Dendritic cell treated with granulocyte-macrophage colony-stimulating factor and Interleukin-4, amounts not matched to agents 40 ng/mL and 50 ng/mL, for 4 days (primary cell): ENCODE measurements around the gene DTWD1.

Experiments
- H3K27ac Mint-ChIP-seq: one replicate; pipeline ENCODE4 v1.8.0; 2022; ENCODE audit warnings: mild to moderate bottlenecking, mixed read lengths
- H3K27me3 Mint-ChIP-seq: one replicate; pipeline ENCODE4 v1.8.0; 2022; ENCODE audit warnings: mild to moderate bottlenecking, mixed read lengths
- H3K36me3 Mint-ChIP-seq: one replicate; pipeline ENCODE4 v1.8.0; 2022; ENCODE audit warnings: low read depth, mixed read lengths
- H3K4me1 Mint-ChIP-seq: one replicate; pipeline ENCODE4 v1.8.0; 2022; ENCODE audit warnings: low read depth, mixed read lengths
- H3K4me3 Mint-ChIP-seq: one replicate; pipeline ENCODE4 v1.8.0; 2022; ENCODE audit warnings: mild to moderate bottlenecking, moderate library complexity, mixed read lengths
- H3K9me3 Mint-ChIP-seq: one replicate; pipeline ENCODE4 v1.8.0; 2022; ENCODE audit warnings: mixed read lengths
- intact Hi-C: fragments of 100-400 bp; cut with micrococcal nuclease; formaldehyde crosslinking; loops from one replicate; pipeline ENCODE4 v1.15.0; 2022

The DTWD1 gene

GRCh38 chr15:49622561-49622960 lies 1.7 kb downstream of the DTWD1 start:
- no peak overlapping the region for H3K27ac Mint-ChIP-seq
- H3K9me3 Mint-ChIP-seq: peaks cover 15% of the 10 kb centered on the region
- intact Hi-C loops: loop anchor here (5.0 to 10.0 kb wide), 4 partner anchors 388 to 748 kb away; partner anchors contain the start of genes EID1, GALK2 and SECISBP2L
- no peaks in the 10 kb centered on the region for H3K27me3 Mint-ChIP-seq
- H3K36me3 Mint-ChIP-seq: peaks cover 25% of the 10 kb centered on the region
- H3K4me3 Mint-ChIP-seq: no peak overlapping the region
- peaks cover 29% of the 10 kb centered on the region for H3K4me1 Mint-ChIP-seq

GRCh38 chr15:49624056-49624455 lies 3.2 kb downstream of the DTWD1 start:
- intact Hi-C loops: loop anchor here (5.0 to 10.0 kb wide), 4 partner anchors 389 to 749 kb away; partner anchors contain the start of genes EID1, GALK2 and SECISBP2L
- Mint-ChIP-seq H3K36me3 (peaks cover 33% of the 10 kb centered on the region), H3K4me3 (no peak overlapping the region), H3K27me3 (no peaks in the 10 kb centered on the region), H3K9me3 (peaks cover 15% of the 10 kb centered on the region), H3K27ac (no peak overlapping the region), H3K4me1 (peaks cover 29% of the 10 kb centered on the region)

- Mint-ChIP-seq H3K27me3 (no peaks in the 10 kb centered on the region), H3K36me3 (peaks cover 45% of the 10 kb centered on the region), H3K4me3 (no peak overlapping the region), H3K4me1 (peaks cover 23% of the 10 kb centered on the region), H3K9me3 (peaks cover 15% of the 10 kb centered on the region), H3K27ac (no peak overlapping the region)
- intact Hi-C loops: loop anchor here (10.0 kb wide), 2 partner anchors 391 to 751 kb away; partner anchors contain the start of gene EID1
These were observed 4.7 kb downstream of the DTWD1 start for GRCh38 chr15:49625460-49626036.

- intact Hi-C loops: loop anchor here (10.0 kb wide), 2 partner anchors 393 to 753 kb away; partner anchors contain the start of gene EID1
- Mint-ChIP-seq H3K36me3 (peaks cover 40% of the 10 kb centered on the region), H3K4me3 (no peak overlapping the region), H3K27ac (no peak overlapping the region), H3K27me3 (no peaks in the 10 kb centered on the region), H3K4me1 (peaks cover 11% of the 10 kb centered on the region), H3K9me3 (peaks cover 15% of the 10 kb centered on the region)
These were observed 6.6 kb downstream of the DTWD1 start for GRCh38 chr15:49627407-49627877.

GRCh38 chr15:49628379-49628778 lies 7.5 kb downstream of the DTWD1 start:
- intact Hi-C loops: loop anchor here (10.0 kb wide), 2 partner anchors 394 to 754 kb away; partner anchors contain the start of gene EID1
- Mint-ChIP-seq H3K4me3 (no peak overlapping the region), H3K36me3 (peaks cover 37% of the 10 kb centered on the region), H3K27ac (no peak overlapping the region), H3K27me3 (no peaks in the 10 kb centered on the region), H3K9me3 (peaks cover 15% of the 10 kb centered on the region), H3K4me1 (peaks cover 3% of the 10 kb centered on the region)

- H3K27ac Mint-ChIP-seq: no peak overlapping the region
- H3K36me3 Mint-ChIP-seq: peaks cover 32% of the 10 kb centered on the region
- H3K4me1 Mint-ChIP-seq: no peaks in the 10 kb centered on the region
- no peak overlapping the region for H3K4me3 Mint-ChIP-seq
- H3K9me3 Mint-ChIP-seq: no peaks in the 10 kb centered on the region
- H3K27me3 Mint-ChIP-seq: no peaks in the 10 kb centered on the region
- intact Hi-C loops: no loop called here
These were observed 17.0 kb downstream of the DTWD1 start for GRCh38 chr15:49637857-49638256.

- no peaks in the 10 kb centered on the region for H3K27me3 Mint-ChIP-seq
- H3K9me3 Mint-ChIP-seq: no peaks in the 10 kb centered on the region
- no peak overlapping the region for H3K4me3 Mint-ChIP-seq
- intact Hi-C loops: no loop called here
- peaks cover 25% of the 10 kb centered on the region for H3K36me3 Mint-ChIP-seq
- H3K4me1 Mint-ChIP-seq: no peaks in the 10 kb centered on the region
- H3K27ac Mint-ChIP-seq: no peak overlapping the region
These were observed 23.5 kb downstream of the DTWD1 start for GRCh38 chr15:49644364-49644794.

- peaks cover 25% of the 10 kb centered on the region for H3K36me3 Mint-ChIP-seq
- intact Hi-C loops: no loop called here
- no peaks in the 10 kb centered on the region for H3K4me1 Mint-ChIP-seq
These were observed 24.4 kb downstream of the DTWD1 start for GRCh38 chr15:49645277-49645676.

GRCh38 chr15:49645941-49646340 lies 25.1 kb downstream of the DTWD1 start:
- H3K27me3 Mint-ChIP-seq: no peaks in the 10 kb centered on the region
- H3K4me1 Mint-ChIP-seq: no peaks in the 10 kb centered on the region
- H3K4me3 Mint-ChIP-seq: no peak overlapping the region
- no peak overlapping the region for H3K27ac Mint-ChIP-seq
- H3K36me3 Mint-ChIP-seq: peaks cover 25% of the 10 kb centered on the region
- H3K9me3 Mint-ChIP-seq: peaks cover 3% of the 10 kb centered on the region
- intact Hi-C loops: no loop called here

More at GRCh38 chr15:49645277-49645676, 24.4 kb downstream of the DTWD1 start:
- Mint-ChIP-seq H3K9me3 (no peaks in the 10 kb centered on the region), H3K27ac (no peak overlapping the region), H3K27me3 (no peaks in the 10 kb centered on the region), H3K4me3 (no peak overlapping the region)

GRCh38 chr15:49646891-49647290 lies 26.0 kb downstream of the DTWD1 start:
- intact Hi-C loops: no loop called here
- Mint-ChIP-seq H3K4me3 (no peak overlapping the region), H3K27ac (no peak overlapping the region), H3K27me3 (no peaks in the 10 kb centered on the region), H3K9me3 (peaks cover 10% of the 10 kb centered on the region), H3K36me3 (peaks cover 18% of the 10 kb centered on the region), H3K4me1 (no peaks in the 10 kb centered on the region)

GRCh38 chr15:49649987-49650386 lies 29.1 kb downstream of the DTWD1 start:
- H3K4me1 Mint-ChIP-seq: no peaks in the 10 kb centered on the region
- H3K27ac Mint-ChIP-seq: no peak overlapping the region
- intact Hi-C loops: no loop called here
- H3K9me3 Mint-ChIP-seq: peaks cover 40% of the 10 kb centered on the region
- peaks cover 9% of the 10 kb centered on the region for H3K36me3 Mint-ChIP-seq
- no peak overlapping the region for H3K4me3 Mint-ChIP-seq
- no peaks in the 10 kb centered on the region for H3K27me3 Mint-ChIP-seq

- no peak overlapping the region for H3K4me3 Mint-ChIP-seq
- intact Hi-C loops: no loop called here
- H3K4me1 Mint-ChIP-seq: no peaks in the 10 kb centered on the region
- H3K27me3 Mint-ChIP-seq: no peaks in the 10 kb centered on the region
- peaks cover 5% of the 10 kb centered on the region for H3K36me3 Mint-ChIP-seq
- no peak overlapping the region for H3K27ac Mint-ChIP-seq
- peaks cover 40% of the 10 kb centered on the region for H3K9me3 Mint-ChIP-seq
These were observed 29.8 kb downstream of the DTWD1 start for GRCh38 chr15:49650676-49651075.

- no peaks in the 10 kb centered on the region for H3K4me1 Mint-ChIP-seq
- no peaks in the 10 kb centered on the region for H3K27me3 Mint-ChIP-seq
- no peak overlapping the region for H3K4me3 Mint-ChIP-seq
- no peaks in the 10 kb centered on the region for H3K36me3 Mint-ChIP-seq
- intact Hi-C loops: no loop called here
- peaks cover 44% of the 10 kb centered on the region for H3K9me3 Mint-ChIP-seq
- no peak overlapping the region for H3K27ac Mint-ChIP-seq
These were observed 32.1 kb downstream of the DTWD1 start for GRCh38 chr15:49652922-49653321.

GRCh38 chr15:49656734-49657133 lies 35.9 kb downstream of the DTWD1 start:
- H3K27ac Mint-ChIP-seq: no peak overlapping the region
- no peaks in the 10 kb centered on the region for H3K27me3 Mint-ChIP-seq
- intact Hi-C loops: no loop called here
- H3K36me3 Mint-ChIP-seq: no peaks in the 10 kb centered on the region
- H3K4me3 Mint-ChIP-seq: no peak overlapping the region
- peaks cover 45% of the 10 kb centered on the region for H3K9me3 Mint-ChIP-seq
- no peaks in the 10 kb centered on the region for H3K4me1 Mint-ChIP-seq

GRCh38 chr15:49664716-49665115 lies 43.9 kb downstream of the DTWD1 start:
- intact Hi-C loops: no loop called here
- Mint-ChIP-seq H3K4me3 (no peak overlapping the region), H3K9me3 (no peaks in the 10 kb centered on the region)

More at GRCh38 chr15:49664716-49665115, 43.9 kb downstream of the DTWD1 start:
- Mint-ChIP-seq H3K36me3 (no peaks in the 10 kb centered on the region), H3K27me3 (no peaks in the 10 kb centered on the region), H3K4me1 (peaks cover 5% of the 10 kb centered on the region), H3K27ac (no peak overlapping the region)
